ENCODE data around the gene STXBP5.

DNA sequence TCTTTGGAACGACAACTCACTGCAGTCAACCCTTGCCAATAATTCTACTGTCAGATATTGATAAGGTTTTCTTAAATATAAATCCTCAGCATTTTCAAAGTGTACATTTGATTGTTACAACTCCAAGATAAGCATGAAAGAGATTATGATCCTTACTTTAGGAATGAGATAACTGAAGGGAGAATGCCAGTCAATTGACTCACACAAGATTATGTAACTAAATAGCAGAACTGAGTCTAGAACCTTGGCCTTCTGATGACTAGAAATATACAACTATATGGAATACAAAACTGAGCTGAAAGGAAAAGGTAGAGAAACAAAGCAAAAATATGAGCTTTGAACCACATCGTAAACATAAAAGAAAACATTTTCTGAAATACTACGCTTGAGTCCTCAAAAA, 26.9 kb upstream of the STXBP5 start:
- no peak for TF ChIP-seq GATA2 (IDR thresholded peaks at IDR 0.05; ENCODE audit: low read depth, low read length)
- no peak for TF ChIP-seq GATA3 (IDR thresholded peaks at IDR 0.05; ENCODE audit: low read depth, low read length)
